Globus pallidus (tissue), 1 donor: ENCODE data around the gene GCLM.
"Not testable (repeated sequence)": the region's sequence is repeated elsewhere in the genome, so short reads cannot be mapped to it uniquely, and the experiment has no call there.

Source experiments
- DNase-seq: peaks from one replicate; pipeline ENCODE4 v3.0.0-alpha.2; 2015; ENCODE audit warnings: low spot score

The GCLM gene, protein sequence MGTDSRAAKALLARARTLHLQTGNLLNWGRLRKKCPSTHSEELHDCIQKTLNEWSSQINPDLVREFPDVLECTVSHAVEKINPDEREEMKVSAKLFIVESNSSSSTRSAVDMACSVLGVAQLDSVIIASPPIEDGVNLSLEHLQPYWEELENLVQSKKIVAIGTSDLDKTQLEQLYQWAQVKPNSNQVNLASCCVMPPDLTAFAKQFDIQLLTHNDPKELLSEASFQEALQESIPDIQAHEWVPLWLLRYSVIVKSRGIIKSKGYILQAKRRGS

DNA sequence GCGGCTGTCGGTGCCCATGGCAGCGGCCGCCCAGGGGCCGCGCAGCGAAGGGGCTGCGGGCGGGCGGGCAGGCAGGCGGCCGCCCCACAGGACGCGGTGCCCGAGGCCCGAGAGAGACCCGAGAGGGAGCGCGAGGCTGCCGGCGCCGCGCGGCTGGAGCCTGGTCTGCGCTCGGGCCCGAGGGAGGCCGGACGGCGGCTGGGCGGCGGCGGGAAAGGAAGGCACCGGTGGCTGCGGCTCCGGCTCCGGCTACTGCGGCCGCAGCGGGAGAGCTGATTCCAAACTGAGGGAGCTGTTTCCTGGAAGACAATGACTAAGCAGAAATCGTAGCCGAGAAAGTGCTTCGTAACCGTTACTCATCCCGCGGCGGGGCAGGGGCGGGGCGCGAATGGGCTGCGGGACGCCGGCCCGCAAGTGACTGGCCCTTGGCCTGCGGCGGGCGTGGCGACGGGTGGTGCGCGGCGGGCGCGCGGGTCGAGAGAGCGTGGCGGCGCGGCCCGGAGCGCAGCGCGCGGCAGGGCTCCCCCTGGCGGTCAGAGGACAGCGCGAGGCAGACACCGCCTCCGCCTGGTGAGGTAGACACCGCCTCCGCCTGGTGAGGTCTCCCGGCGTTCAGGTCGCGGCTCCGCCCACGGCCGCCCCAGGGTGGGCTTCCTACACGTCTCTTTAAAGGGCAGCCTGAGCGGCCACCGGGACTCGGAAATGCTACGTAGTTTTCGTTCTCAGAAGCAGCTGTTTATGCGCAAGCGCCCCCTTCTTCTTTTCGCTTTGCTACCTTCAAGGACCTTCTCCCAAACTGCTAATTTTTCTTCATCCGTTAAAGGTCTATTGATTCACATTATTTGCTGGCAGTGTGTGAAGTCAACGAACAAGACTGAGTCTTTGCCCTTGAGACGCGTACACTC lies at the start of gene GCLM:
TSS of gene GCLM (minus strand) at position 285 of the 905 bp plus-strand sequence. CDS start at position 18, 267 bp downstream.
- DNase-seq: peak; percentile 84

GRCh38 chr1:93958726-93959100 lies 49.5 kb upstream of the GCLM start:
- no peak for DNase-seq

DNA sequence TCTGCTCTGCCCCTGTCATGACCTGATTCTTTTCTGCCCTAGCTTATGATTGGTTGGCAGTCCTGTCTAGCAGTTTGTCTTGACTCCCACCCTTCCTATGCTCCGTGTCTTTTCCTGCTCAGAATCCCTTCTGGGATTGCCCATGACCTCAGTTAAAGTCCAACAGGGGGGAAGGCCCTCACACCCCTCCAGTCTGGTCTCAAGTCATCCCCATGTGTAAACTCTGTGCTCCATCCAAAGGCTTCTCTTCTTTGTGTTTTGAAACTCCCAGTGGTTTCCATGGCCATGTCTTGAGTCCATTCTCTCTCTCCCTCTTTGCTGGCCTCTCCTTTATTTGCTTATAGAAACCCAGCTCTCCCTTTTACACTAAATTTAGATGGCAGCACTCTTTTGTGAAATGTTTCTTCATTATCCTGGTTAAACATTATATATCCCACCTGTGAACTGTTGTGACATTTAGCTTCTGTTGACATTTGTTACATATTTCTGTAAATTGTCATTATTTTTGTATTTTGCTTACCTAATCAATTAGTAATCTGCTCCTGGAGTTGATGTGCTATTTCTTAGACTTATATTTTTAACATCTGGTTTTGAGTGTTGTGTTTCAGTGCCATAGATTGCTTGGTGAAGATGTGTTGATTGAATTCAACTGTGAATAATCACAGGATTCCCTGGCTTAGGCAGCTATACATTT lies 48.9 kb upstream of the GCLM start:
- DNase-seq: no peak

- DNase-seq: no peak
Measured at GRCh38 chr1:93955765-93956164, 46.5 kb upstream of the GCLM start.

- DNase-seq: not testable (repeated sequence)
Measured at GRCh38 chr1:93947002-93947686, 37.9 kb upstream of the GCLM start.

GRCh38 chr1:93938461-93939145 lies 29.4 kb upstream of the GCLM start:
- DNase-seq: no peak

- DNase-seq: no peak
Measured at GRCh38 chr1:93937997-93938396, 28.8 kb upstream of the GCLM start.

DNA sequence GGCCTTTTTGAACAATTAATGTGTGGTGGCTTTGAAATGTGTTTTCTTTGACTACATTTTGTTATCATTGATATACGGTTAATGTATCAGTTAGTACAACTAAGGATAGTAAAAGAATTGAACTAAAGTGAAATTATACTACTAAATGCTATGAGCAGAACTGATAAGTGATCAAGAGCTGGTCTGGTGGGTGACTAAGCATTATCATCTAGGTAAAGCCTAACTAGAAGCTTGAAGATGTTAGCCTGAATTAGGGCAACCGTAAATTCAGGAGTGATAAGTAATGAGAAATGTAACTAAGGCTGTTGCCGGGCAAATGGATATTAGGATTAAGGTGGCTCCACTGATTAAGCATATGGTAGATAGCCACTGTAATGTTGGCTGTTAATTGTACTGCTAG lies 16.0 kb upstream of the GCLM start:
- no peak for DNase-seq

DNA sequence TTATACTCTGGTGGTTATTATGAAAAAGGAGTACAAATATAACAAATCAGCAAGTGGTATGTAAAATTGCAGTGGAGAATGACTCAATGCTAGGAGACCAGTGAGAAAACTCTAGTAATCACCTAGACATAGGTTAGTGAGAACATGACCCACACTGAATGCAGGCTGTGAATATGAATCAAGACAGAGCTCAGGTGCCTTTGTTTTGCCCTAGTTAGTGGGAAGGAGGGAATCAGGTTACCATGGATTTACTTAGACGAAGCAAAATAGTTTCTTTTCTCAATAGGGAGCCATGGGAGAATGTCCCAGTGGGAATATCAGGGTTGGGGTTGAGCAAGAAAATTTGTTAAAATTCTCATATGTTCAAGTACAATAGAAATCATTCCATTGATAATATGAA lies 10.6 kb upstream of the GCLM start:
- no peak for DNase-seq

- DNase-seq: no peak
Measured at GRCh38 chr1:93917302-93917701, 8.1 kb upstream of the GCLM start.

DNA sequence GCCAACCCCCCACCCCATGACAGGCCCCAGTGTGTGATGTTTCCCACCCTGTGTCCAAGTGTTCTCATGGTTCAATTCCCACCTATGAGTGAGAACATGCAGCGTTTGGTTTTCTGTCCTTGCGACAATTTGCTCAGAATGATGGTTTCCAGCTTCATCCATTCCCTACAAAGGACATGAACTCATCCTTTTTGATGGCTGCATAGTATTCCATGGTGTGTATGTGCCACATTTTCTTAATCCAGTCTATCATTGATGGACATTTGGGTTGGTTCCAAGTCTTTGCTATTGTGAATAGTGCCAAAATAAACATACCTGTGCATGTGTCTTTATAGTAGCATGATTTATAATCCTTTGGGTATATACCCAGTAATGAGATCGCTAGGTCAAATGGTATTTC lies 1.6 kb upstream of the GCLM start:
- not testable (repeated sequence) for DNase-seq

- DNase-seq: no peak
Measured at GRCh38 chr1:93910305-93910704, 1.1 kb upstream of the GCLM start.

- no peak for DNase-seq
Measured at GRCh38 chr1:93908394-93909145, 660 bp downstream of the GCLM start.

GRCh38 chr1:93907718-93908117 lies 1.5 kb downstream of the GCLM start:
- no peak for DNase-seq

DNA sequence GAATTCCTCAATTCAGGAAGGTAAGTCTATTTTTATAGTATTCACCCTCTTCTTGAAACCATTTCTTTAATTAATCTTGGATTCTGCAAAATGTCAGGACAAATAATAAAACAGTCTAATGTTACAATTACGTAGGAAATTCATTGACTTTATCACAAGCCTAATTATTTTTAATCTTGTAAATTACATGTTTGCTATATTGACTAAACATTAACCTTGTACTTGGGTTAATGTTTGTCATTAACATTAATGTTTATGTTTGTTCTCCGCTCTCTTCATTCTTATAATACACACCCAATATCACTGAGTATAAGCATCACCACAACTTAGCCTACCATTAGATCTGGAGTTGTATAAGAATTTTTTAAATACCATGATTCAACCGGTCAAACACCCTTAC lies 2.8 kb downstream of the GCLM start:
- DNase-seq: no peak

GRCh38 chr1:93905734-93906133 lies 3.5 kb downstream of the GCLM start:
- DNase-seq: no peak

DNA sequence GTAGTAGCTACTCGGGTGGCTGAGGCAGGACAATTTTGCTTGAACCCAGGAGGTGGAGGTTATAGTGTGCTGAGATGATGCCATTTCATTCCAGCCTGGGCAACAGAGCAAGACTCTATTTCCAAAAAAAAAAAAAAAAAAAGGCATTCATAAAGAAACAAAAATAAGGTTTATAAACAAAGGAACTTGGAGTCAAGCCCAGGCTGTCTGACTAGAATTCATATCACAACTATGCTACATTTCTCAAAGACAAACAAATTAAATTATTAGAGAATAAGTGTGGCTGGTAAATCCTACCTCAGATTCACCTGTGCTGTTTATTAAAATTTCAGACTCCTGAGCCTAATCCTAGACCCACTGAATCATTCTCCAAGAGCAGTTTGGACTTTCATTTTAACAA lies 4.2 kb downstream of the GCLM start:
- no peak for DNase-seq

GRCh38 chr1:93904228-93904627 lies 5.0 kb downstream of the GCLM start:
- DNase-seq: no peak

GRCh38 chr1:93900723-93901504 lies 8.3 kb downstream of the GCLM start:
- no peak for DNase-seq
